Fibroblast of the aortic adventitia (primary cell): ENCODE measurements around the gene NEU4. TPM values are rescaled to one million over a fixed set of nuclear protein-coding genes. Genes with fewer than 3 reads are reported as not detected.
"Not testable (repeated sequence)": the region's sequence is repeated elsewhere in the genome, so short reads cannot be mapped to it uniquely, and the experiment has no call there.

Experiments
- DNase-seq: peaks from one replicate; pipeline ENCODE4 v3.0.0-alpha.2; 2010; ENCODE audit warnings: low read depth
- H3K4me3 ChIP-seq: 2 replicates; pipeline ENCODE4 v1.5.1; 2011; ENCODE audit warnings: low read depth, mild to moderate bottlenecking, control low read depth, low read length, moderate library complexity
- CTCF ChIP-seq: IDR thresholded peaks from 2 replicates; pipeline ENCODE4 v1.5.1; 2011; ENCODE audit warnings: mild to moderate bottlenecking, low read length, control low read depth, inconsistent platforms; ENCODE audit not compliant: insufficient read depth
- total RNA-seq: library from RNA; depleted of rRNA; stranded (reverse); fragments of >200 nt; gene quantifications from 2 replicates; pipeline ENCODE4 v1.2.3, GENCODE V29; 2012; ENCODE audit warnings: low replicate concordance

The NEU4 gene
- total RNA-seq, result not detected in 2 replicates

- TF ChIP-seq CTCF, result no peak
- H3K4me3 ChIP-seq, result no peak within 1 kb of the TSS
- no peak for DNase-seq
Observed at GRCh38 chr2:241808721-241809382, at the start of gene NEU4. Gene NEU4 (plus strand): TSS chr2:241809193. CDS start chr2:241814485, 5,292 bp downstream.

- not testable (repeated sequence) for DNase-seq, H3K4me3 ChIP-seq
Observed at GRCh38 chr2:241759893-241760292, 49.1 kb upstream of the NEU4 start.

GRCh38 chr2:241760301-241760771 is 48.7 kb upstream of the NEU4 start:
- no peak overlapping the region for H3K4me3 ChIP-seq
- no peak for TF ChIP-seq CTCF
- DNase-seq, result no peak

GRCh38 chr2:241762321-241762932 is 46.6 kb upstream of the NEU4 start:
- TF ChIP-seq CTCF, result no peak
- H3K4me3 ChIP-seq, result no peak overlapping the region
- no peak for DNase-seq

- no peak for DNase-seq
- no peak overlapping the region for H3K4me3 ChIP-seq
- no peak for TF ChIP-seq CTCF
Observed at GRCh38 chr2:241762933-241763369, 46.0 kb upstream of the NEU4 start.

- DNase-seq, result no peak
- no peak overlapping the region for H3K4me3 ChIP-seq
- TF ChIP-seq CTCF, result no peak
Observed at GRCh38 chr2:241763551-241764274, 45.3 kb upstream of the NEU4 start.
